HL-60 (cell line): ENCODE data around the gene DPH2.

Experiments
- DNase-seq, 2 experiments: peaks; one replicate each; pipeline ENCODE4 v3.0.0-alpha.2; 2010 to 2020; ENCODE audit warnings: low read depth in 1 of 2, low spot score in 1 of 2
- H3K27ac ChIP-seq: fragments of 250-450 bp; sonication (Bioruptor Pico); replicated peaks from 2 replicates; pipeline ENCODE4 v1.5.1; 2020; ENCODE audit warnings: mild to moderate bottlenecking, moderate library complexity
- H3K27me3 ChIP-seq: fragments of 250-450 bp; sonication (Bioruptor Pico); 2 replicates; pipeline ENCODE4 v1.5.1; 2021; ENCODE audit warnings: mild to moderate bottlenecking, moderate library complexity; ENCODE audit not compliant: insufficient read depth, poor library complexity, severe bottlenecking
- H3K4me3 ChIP-seq: replicated peaks from 2 replicates; pipeline ENCODE4 v1.5.1; 2011; ENCODE audit warnings: mild to moderate bottlenecking, control low read depth, low read length; ENCODE audit not compliant: insufficient read depth
- GABPA ChIP-seq: IDR thresholded peaks from 2 replicates; pipeline ENCODE4 v1.6.1; 2012; ENCODE audit warnings: low read depth
- POLR2AphosphoS5 ChIP-seq: IDR thresholded peaks from 2 replicates; pipeline ENCODE4 v1.6.1; 2012; ENCODE audit warnings: low read depth
- SPI1 ChIP-seq: IDR thresholded peaks from 2 replicates; pipeline ENCODE4 v1.6.1; 2012; ENCODE audit warnings: low read depth, mild to moderate bottlenecking, borderline replicate concordance
- long read RNA-seq: library from polyadenylated mRNA; unstranded; transcript quantifications from one replicate; pipeline ENCODE4 v2.0.0, GENCODE V29; 2020
- TF ChIP-seq, protein P1 (sequence below): IDR thresholded peaks from 2 replicates; pipeline ENCODE4 v1.6.1; 2012; ENCODE audit warnings: low read depth; ENCODE audit not compliant: insufficient replicate concordance
- TF ChIP-seq, protein P2 (sequence below): IDR thresholded peaks from one replicate; pipeline ENCODE4 v1.5.1; 2011; ENCODE audit warnings: low read length, control low read depth, inconsistent platforms; ENCODE audit not compliant: insufficient read depth

DPH2 gene, protein sequence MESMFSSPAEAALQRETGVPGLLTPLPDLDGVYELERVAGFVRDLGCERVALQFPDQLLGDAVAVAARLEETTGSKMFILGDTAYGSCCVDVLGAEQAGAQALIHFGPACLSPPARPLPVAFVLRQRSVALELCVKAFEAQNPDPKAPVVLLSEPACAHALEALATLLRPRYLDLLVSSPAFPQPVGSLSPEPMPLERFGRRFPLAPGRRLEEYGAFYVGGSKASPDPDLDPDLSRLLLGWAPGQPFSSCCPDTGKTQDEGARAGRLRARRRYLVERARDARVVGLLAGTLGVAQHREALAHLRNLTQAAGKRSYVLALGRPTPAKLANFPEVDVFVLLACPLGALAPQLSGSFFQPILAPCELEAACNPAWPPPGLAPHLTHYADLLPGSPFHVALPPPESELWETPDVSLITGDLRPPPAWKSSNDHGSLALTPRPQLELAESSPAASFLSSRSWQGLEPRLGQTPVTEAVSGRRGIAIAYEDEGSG
- long read RNA-seq, transcript DPH2-201 (6 exons, 2,472 nt) = major isoform, 140 of 209 reads
- long read RNA-seq, transcript DPH2-209 (6 exons, 2,414 nt) = minor isoform, 9 of 209 reads
- long read RNA-seq, partial matches to known transcripts = 9 of 209 reads
- long read RNA-seq, other reads (novel, unspliced or antisense) = 47 of 209 reads

DNA sequence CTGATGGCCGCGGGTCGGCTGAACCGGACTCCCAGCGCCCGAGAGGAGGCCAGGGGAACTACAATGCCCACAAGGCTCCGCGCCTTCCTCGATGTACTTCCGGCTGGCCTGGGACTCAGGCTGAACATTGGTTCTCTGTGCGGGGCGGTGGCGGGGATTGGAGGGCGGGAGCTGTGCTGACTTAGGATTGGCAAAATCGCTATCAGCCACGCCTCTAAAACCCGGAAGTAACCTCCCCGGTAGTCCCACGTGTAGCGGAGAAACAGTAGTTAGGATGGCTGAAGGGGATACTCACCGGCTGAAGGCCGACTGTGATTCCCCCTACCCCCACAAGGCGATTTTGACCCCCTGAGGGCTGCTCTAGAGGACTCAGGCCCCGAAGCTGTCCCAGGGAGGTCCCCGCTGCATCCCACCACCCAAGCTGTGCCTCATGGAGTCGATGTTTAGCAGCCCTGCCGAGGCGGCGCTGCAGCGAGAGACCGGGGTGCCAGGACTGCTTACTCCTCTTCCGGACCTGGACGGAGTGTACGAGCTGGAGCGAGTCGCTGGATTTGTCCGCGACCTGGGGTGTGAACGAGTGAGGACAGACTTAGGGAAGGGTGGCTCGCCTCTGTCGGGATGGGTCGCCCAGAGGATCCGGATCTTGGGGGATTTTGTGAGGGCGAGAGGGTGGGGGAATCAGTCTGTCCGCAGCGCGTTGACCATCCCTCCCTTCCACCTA, at the start of gene DPH2:
TSS of gene DPH2 (plus strand) at position 265 of the 721 bp plus-strand sequence. CDS start at position 431, 166 bp downstream.
- peak within 1 kb of the TSS; percentile 70 for H3K27ac ChIP-seq
- H3K27me3 ChIP-seq = no peaks in the 10 kb centered on the region
- TF ChIP-seq, protein P1, sequence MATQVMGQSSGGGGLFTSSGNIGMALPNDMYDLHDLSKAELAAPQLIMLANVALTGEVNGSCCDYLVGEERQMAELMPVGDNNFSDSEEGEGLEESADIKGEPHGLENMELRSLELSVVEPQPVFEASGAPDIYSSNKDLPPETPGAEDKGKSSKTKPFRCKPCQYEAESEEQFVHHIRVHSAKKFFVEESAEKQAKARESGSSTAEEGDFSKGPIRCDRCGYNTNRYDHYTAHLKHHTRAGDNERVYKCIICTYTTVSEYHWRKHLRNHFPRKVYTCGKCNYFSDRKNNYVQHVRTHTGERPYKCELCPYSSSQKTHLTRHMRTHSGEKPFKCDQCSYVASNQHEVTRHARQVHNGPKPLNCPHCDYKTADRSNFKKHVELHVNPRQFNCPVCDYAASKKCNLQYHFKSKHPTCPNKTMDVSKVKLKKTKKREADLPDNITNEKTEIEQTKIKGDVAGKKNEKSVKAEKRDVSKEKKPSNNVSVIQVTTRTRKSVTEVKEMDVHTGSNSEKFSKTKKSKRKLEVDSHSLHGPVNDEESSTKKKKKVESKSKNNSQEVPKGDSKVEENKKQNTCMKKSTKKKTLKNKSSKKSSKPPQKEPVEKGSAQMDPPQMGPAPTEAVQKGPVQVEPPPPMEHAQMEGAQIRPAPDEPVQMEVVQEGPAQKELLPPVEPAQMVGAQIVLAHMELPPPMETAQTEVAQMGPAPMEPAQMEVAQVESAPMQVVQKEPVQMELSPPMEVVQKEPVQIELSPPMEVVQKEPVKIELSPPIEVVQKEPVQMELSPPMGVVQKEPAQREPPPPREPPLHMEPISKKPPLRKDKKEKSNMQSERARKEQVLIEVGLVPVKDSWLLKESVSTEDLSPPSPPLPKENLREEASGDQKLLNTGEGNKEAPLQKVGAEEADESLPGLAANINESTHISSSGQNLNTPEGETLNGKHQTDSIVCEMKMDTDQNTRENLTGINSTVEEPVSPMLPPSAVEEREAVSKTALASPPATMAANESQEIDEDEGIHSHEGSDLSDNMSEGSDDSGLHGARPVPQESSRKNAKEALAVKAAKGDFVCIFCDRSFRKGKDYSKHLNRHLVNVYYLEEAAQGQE = no peak
- TF ChIP-seq SPI1 = no peak
- no peak; the same call in 1 of the 2 replicates for TF ChIP-seq POLR2AphosphoS5
- peak; percentile 94 for TF ChIP-seq GABPA
- TF ChIP-seq, protein P2, sequence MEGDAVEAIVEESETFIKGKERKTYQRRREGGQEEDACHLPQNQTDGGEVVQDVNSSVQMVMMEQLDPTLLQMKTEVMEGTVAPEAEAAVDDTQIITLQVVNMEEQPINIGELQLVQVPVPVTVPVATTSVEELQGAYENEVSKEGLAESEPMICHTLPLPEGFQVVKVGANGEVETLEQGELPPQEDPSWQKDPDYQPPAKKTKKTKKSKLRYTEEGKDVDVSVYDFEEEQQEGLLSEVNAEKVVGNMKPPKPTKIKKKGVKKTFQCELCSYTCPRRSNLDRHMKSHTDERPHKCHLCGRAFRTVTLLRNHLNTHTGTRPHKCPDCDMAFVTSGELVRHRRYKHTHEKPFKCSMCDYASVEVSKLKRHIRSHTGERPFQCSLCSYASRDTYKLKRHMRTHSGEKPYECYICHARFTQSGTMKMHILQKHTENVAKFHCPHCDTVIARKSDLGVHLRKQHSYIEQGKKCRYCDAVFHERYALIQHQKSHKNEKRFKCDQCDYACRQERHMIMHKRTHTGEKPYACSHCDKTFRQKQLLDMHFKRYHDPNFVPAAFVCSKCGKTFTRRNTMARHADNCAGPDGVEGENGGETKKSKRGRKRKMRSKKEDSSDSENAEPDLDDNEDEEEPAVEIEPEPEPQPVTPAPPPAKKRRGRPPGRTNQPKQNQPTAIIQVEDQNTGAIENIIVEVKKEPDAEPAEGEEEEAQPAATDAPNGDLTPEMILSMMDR = no peak
- peak within 1 kb of the TSS; percentile 98 for H3K4me3 ChIP-seq
- DNase-seq = peak; percentile 95 to 99

DNA sequence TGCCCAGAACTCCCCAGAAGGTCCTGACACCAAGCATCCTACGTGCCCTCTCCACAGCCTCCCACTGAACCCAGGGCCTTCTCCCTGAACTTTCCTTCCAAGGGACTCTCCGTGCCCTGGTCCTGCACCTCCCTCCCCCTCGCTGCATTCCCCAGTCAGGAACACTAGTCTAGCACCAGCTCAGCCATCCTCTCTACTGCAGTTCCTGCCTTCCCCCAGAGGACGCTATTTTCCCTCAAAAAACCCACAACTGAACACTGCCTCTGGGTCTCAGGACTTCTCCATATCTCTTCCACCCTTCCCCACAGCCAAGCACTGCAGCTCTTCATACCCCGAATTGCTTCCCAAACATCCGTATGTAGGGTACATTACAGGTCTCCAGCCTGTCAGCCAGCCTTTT, 48.8 kb upstream of the DPH2 start:
- no peak for TF ChIP-seq POLR2AphosphoS5
- TF ChIP-seq SPI1 = no peak
- no peak for TF ChIP-seq GABPA
- TF ChIP-seq, protein P1 = no peak
- TF ChIP-seq, protein P2 = no peak

DNA sequence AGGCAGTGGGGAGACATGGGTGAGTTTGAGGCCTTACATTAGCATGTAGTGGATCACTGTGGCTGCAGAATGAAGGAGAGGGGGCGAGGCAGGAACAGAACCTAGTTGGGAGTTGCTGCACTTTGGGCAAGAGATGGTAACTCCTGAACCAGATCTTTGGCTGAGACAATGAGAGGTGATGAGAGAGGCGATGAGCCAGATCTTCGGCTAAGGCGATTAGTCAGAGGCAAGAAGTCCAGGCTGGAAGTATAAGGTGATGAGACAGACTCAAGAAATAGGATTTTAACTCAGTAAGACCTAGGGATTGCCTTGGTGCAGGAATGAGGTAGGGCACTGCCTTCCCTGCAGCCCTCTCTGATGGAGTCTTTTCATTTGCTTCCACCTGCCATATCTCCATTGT, 45.3 kb upstream of the DPH2 start:
- no peak overlapping the region for H3K27ac ChIP-seq
- no peaks in the 10 kb centered on the region for H3K27me3 ChIP-seq
- DNase-seq = no peak
- H3K4me3 ChIP-seq = no peak overlapping the region
- TF ChIP-seq POLR2AphosphoS5 (no peak), SPI1 (no peak), GABPA (no peak)
- TF ChIP-seq, protein P2 = no peak
- TF ChIP-seq, protein P1 = no peak

More for the DNA sequence above, 48.8 kb upstream of the DPH2 start:
- H3K27me3 ChIP-seq = no peaks in the 10 kb centered on the region
- DNase-seq = no peak
- no peak overlapping the region for H3K4me3 ChIP-seq
- no peak overlapping the region for H3K27ac ChIP-seq
